ENCODE results near the gene TECPR1. TPM values are rescaled to one million over a fixed set of nuclear protein-coding genes. Genes with fewer than 3 reads are reported as not detected.
"Not testable (repeated sequence)": the region's sequence is repeated elsewhere in the genome, so short reads cannot be mapped to it uniquely, and the experiment has no call there.

The TECPR1 gene
- total and polyA plus RNA-seq, 2 donors (not counting 1 experiment from before 2014, with no cell fraction given) = 3.7 to 39.0 TPM

- Histone ChIP-seq H3K4me3 (replicated peaks in 1 of 4; ENCODE audit: control extremely low read depth in 1 of 4, insufficient read depth in 1 of 4, low read depth in 3 of 4, low read length in 4 of 4) (no peak overlapping the region), H3K36me3 (ENCODE audit: control insufficient read depth, insufficient read depth, low read length) (peaks cover 3% of the 10 kb centered on the region), H4K20me1 (ENCODE audit: control insufficient read depth, extremely low read depth, insufficient read depth, low read length) (no peaks in the 10 kb centered on the region), H3K27ac (ENCODE audit: insufficient read depth, low read length) (no peak overlapping the region), H3K9me3 (ENCODE audit: control insufficient read depth, insufficient read depth, low read depth, low read length) (no peaks in the 10 kb centered on the region), H3K79me2 (ENCODE audit: control insufficient read depth, insufficient read depth, low read length) (no peaks in the 10 kb centered on the region), H3K9ac (ENCODE audit: insufficient read depth, low read length) (no peak overlapping the region), H3K27me3 (ENCODE audit: control insufficient read depth, insufficient read depth, low read length) (no peaks in the 10 kb centered on the region), H2AFZ (ENCODE audit: low read length) (no peak overlapping the region), H3K4me2 (ENCODE audit: extremely low read depth, insufficient read depth, low read length) (no peak overlapping the region), H3K4me1 (ENCODE audit: control insufficient read depth, extremely low read depth, insufficient read depth, low read length) (no peaks in the 10 kb centered on the region)
- DNase-seq (ENCODE audit: low read depth in 2 of 2) = no peak
- TF ChIP-seq, protein P1, sequence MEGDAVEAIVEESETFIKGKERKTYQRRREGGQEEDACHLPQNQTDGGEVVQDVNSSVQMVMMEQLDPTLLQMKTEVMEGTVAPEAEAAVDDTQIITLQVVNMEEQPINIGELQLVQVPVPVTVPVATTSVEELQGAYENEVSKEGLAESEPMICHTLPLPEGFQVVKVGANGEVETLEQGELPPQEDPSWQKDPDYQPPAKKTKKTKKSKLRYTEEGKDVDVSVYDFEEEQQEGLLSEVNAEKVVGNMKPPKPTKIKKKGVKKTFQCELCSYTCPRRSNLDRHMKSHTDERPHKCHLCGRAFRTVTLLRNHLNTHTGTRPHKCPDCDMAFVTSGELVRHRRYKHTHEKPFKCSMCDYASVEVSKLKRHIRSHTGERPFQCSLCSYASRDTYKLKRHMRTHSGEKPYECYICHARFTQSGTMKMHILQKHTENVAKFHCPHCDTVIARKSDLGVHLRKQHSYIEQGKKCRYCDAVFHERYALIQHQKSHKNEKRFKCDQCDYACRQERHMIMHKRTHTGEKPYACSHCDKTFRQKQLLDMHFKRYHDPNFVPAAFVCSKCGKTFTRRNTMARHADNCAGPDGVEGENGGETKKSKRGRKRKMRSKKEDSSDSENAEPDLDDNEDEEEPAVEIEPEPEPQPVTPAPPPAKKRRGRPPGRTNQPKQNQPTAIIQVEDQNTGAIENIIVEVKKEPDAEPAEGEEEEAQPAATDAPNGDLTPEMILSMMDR (conservative IDR thresholded peaks at IDR 0.05 in 1 of 2, IDR thresholded peaks at IDR 0.05 in 1 of 2; ENCODE audit: low read depth in 1 of 2, low read length in 2 of 2) = no peak
- no peak for TF ChIP-seq EZH2 (IDR thresholded peaks at IDR 0.05; ENCODE audit: low read length, missing control alignments)
Observed at GRCh38 chr7:98222533-98223195, 29.4 kb downstream of the TECPR1 start.

DNA sequence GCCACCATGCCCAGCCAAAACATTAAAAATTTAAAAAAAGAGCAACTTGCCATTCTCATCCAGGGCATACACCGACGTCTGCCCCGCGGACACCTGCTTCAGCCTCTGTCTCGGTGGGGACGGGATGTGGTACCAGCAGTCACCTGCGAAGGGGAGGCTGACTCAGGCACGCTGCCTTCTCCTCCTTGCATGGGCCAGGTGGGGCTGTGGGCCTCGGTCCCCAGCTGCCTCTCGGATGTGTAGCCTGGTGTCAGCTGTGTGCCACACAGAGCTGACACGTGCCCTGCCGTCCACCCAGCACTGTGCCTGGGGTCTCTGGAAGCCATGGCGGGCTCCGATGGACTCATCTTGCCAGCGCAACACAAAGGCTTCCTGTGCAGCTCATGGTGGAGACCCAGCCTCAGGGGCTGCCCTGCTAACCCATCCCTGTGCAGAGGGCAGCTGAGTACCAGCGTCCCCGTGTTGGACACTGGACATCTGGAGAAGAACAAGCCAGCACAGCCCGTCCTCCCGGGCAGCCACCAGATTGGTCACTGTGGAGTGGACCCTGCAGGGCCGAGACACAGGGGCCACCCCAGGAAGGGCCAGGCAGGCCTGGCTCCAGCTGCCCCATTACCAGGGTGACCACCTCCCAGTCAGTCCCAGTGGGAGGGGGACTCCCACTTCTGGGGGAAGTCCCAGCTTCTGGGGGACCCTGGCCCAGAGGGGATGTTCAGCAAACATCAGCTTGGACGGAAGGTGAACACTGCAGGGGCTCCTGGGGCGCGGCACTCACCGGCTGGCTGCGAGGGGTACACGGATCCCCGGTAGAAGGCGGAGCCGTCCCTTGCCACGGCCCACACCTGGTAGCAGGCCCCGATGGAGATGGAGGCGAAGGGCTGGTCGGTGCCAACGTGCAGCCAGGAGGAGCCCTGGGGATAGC is 30.2 kb downstream of the TECPR1 start:
- Histone ChIP-seq H3K79me2 (ENCODE audit: control insufficient read depth, insufficient read depth, low read length) (no peaks in the 10 kb centered on the region), H3K36me3 (ENCODE audit: control insufficient read depth, insufficient read depth, low read length) (peaks cover 5% of the 10 kb centered on the region), H3K27me3 (ENCODE audit: control insufficient read depth, insufficient read depth, low read length) (no peaks in the 10 kb centered on the region), H3K27ac (ENCODE audit: insufficient read depth, low read length) (no peak overlapping the region), H3K4me2 (ENCODE audit: extremely low read depth, insufficient read depth, low read length) (no peak overlapping the region), H2AFZ (ENCODE audit: low read length) (no peak overlapping the region), H3K4me1 (ENCODE audit: control insufficient read depth, extremely low read depth, insufficient read depth, low read length) (no peaks in the 10 kb centered on the region), H3K9ac (ENCODE audit: insufficient read depth, low read length) (no peak overlapping the region), H3K4me3 (replicated peaks in 1 of 4; ENCODE audit: control extremely low read depth in 1 of 4, insufficient read depth in 1 of 4, low read depth in 3 of 4, low read length in 4 of 4) (no peak overlapping the region), H4K20me1 (ENCODE audit: control insufficient read depth, extremely low read depth, insufficient read depth, low read length) (no peaks in the 10 kb centered on the region), H3K9me3 (ENCODE audit: control insufficient read depth, insufficient read depth, low read depth, low read length) (no peaks in the 10 kb centered on the region)
- DNase-seq (ENCODE audit: low read depth in 2 of 2) = no peak
- no peak for TF ChIP-seq EZH2 (IDR thresholded peaks at IDR 0.05; ENCODE audit: low read length, missing control alignments)

DNA sequence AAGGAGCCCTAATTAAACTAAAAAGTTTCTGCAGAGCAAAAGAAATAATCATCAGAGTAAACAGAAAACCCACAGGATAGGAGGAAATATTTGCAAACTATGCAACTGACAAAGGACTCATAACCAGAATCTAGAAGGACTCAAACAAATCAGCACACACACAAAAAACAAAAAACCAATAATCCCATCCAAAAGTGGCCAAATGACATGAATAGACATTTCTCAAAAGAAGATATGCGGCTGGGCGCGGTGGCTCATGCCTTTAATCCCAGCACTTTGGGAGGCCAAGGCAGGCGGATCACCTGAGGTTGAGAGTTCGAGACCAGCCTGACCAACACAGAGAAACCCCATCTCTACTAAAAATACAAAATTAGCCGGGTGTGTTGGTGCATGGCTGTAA is 32.6 kb downstream of the TECPR1 start:
- H3K27ac ChIP-seq (ENCODE audit: insufficient read depth, low read length); H3K4me1 ChIP-seq (ENCODE audit: control insufficient read depth, extremely low read depth, insufficient read depth, low read length); H3K36me3 ChIP-seq (ENCODE audit: control insufficient read depth, insufficient read depth, low read length); DNase-seq (ENCODE audit: low read depth in 2 of 2); H3K4me3 ChIP-seq (replicated peaks in 1 of 4; ENCODE audit: control extremely low read depth in 1 of 4, insufficient read depth in 1 of 4, low read depth in 3 of 4, low read length in 4 of 4); H3K27me3 ChIP-seq (ENCODE audit: control insufficient read depth, insufficient read depth, low read length); H3K9me3 ChIP-seq (ENCODE audit: control insufficient read depth, insufficient read depth, low read depth, low read length); H3K9ac ChIP-seq (ENCODE audit: insufficient read depth, low read length); H4K20me1 ChIP-seq (ENCODE audit: control insufficient read depth, extremely low read depth, insufficient read depth, low read length); H3K4me2 ChIP-seq (ENCODE audit: extremely low read depth, insufficient read depth, low read length); H2AFZ ChIP-seq (ENCODE audit: low read length); H3K79me2 ChIP-seq (ENCODE audit: control insufficient read depth, insufficient read depth, low read length): not testable (repeated sequence)
